ENCODE data around the gene SMARCB1. TPM values are rescaled to one million over a fixed set of nuclear protein-coding genes. Genes with fewer than 3 reads are reported as not detected.

Gene SMARCB1
- total and polyA plus RNA-seq, 10 donors, result 64.2 to 166 (median 85.8) TPM

- intact Hi-C loops (cut with DNase I; ENCODE audit: low total_unique reads), result loop anchor here (5.0 kb wide), 1 partner anchor 74 kb away; no protein-coding TSS in a partner anchor
Measured at GRCh38 chr22:23773483-23774113, 13.2 kb upstream of the SMARCB1 start.

GRCh38 chr22:23774114-23774921, 12.4 kb upstream of the SMARCB1 start:
- peaks cover 14 to 54% (median 41%) of the 10 kb centered on the region in 6 donors for H3K4me1 ChIP-seq
- no peak for TF ChIP-seq CTCF (IDR thresholded peaks at IDR 0.05 in 8 of 11, conservative IDR thresholded peaks at IDR 0.05 in 3 of 11)
- no peak for TF ChIP-seq POLR2AphosphoS5 (IDR thresholded peaks at IDR 0.05)
- TF ChIP-seq POLR2A (IDR thresholded peaks at IDR 0.05), result no peak
- no peak overlapping the region for H3K27ac ChIP-seq
- WGBS, 5 donors, result 84 to 90% (median 85%) methylated on average over 12 of the region's 12 CpGs
- H3K9me3 ChIP-seq, result no peaks in the 10 kb centered on the region
- intact Hi-C loops (cut with DNase I; ENCODE audit: low total_unique reads), result loop anchor here (5.0 kb wide), 1 partner anchor 73 kb away; no protein-coding TSS in a partner anchor
- DNase-seq, result no peak
- H3K27me3 ChIP-seq (replicated peaks in 1 of 7), result peaks cover 0 to 16% (median 0%) of the 10 kb centered on the region in 7 donors
- no peak overlapping the region for H3K4me3 ChIP-seq
- no peaks in the 10 kb centered on the region for H3K36me3 ChIP-seq

More at GRCh38 chr22:23773483-23774113, 13.2 kb upstream of the SMARCB1 start:
- TF ChIP-seq CTCF (IDR thresholded peaks at IDR 0.05 in 8 of 11, conservative IDR thresholded peaks at IDR 0.05 in 3 of 11) (no peak), POLR2AphosphoS5 (IDR thresholded peaks at IDR 0.05) (no peak), POLR2A (IDR thresholded peaks at IDR 0.05) (no peak)
- no peaks in the 10 kb centered on the region for H3K9me3 ChIP-seq
- H3K36me3 ChIP-seq, result no peaks in the 10 kb centered on the region
- H3K4me1 ChIP-seq, result peaks cover 16 to 62% (median 49%) of the 10 kb centered on the region in 6 donors
- no peak overlapping the region for H3K27ac ChIP-seq
- H3K4me3 ChIP-seq, result peak overlapping the region in 4 of 8 donors; percentile 42 to 75 (median 50)
- 81 to 88% (median 85%) methylated on average over 7 of the region's 7 CpGs for WGBS, 5 donors
- DNase-seq, result no peak
- H3K27me3 ChIP-seq (replicated peaks in 1 of 7), result peaks cover 0 to 16% (median 0%) of the 10 kb centered on the region in 7 donors

GRCh38 chr22:23774922-23775436, 11.8 kb upstream of the SMARCB1 start:
- H3K9me3 ChIP-seq, result no peaks in the 10 kb centered on the region
- peaks cover 14 to 48% (median 36%) of the 10 kb centered on the region in 6 donors for H3K4me1 ChIP-seq
- no peak overlapping the region for H3K27ac ChIP-seq
- DNase-seq, result no peak
- H3K27me3 ChIP-seq (replicated peaks in 1 of 7), result peaks cover 0 to 16% (median 0%) of the 10 kb centered on the region in 7 donors
- no peaks in the 10 kb centered on the region for H3K36me3 ChIP-seq
- TF ChIP-seq CTCF (IDR thresholded peaks at IDR 0.05 in 8 of 11, conservative IDR thresholded peaks at IDR 0.05 in 3 of 11), result no peak
- no peak for TF ChIP-seq POLR2A (IDR thresholded peaks at IDR 0.05)
- TF ChIP-seq POLR2AphosphoS5 (IDR thresholded peaks at IDR 0.05), result no peak
- intact Hi-C loops (cut with DNase I; ENCODE audit: low total_unique reads), result loop anchor here (5.0 kb wide), 1 partner anchor 72 kb away; no protein-coding TSS in a partner anchor
- WGBS, 5 donors, result 78 to 100% (median 89%) methylated on average over 1 to 2 of the region's 2 CpGs
- no peak overlapping the region for H3K4me3 ChIP-seq
